HuH-7.5 (cell line): Measurements from ENCODE around the gene OPN1MW3.
"Not testable (repeated sequence)": the region's sequence is repeated elsewhere in the genome, so short reads cannot be mapped to it uniquely, and the experiment has no call there.

ENCODE experiments used
- DNase-seq: peaks from one replicate; pipeline ENCODE4 v3.0.0; 2011; ENCODE audit warnings: low spot score

The OPN1MW3 gene

GRCh38 chrX:154257282-154257681, at the start of gene OPN1MW3:
OPN1MW3 (plus strand) TSS chrX:154257582; CDS start chrX:154257620, 38 bp downstream.
- not testable (repeated sequence) for DNase-seq

GRCh38 chrX:154209670-154210418, 47.5 kb upstream of the OPN1MW3 start:
- not testable (repeated sequence) for DNase-seq

- not testable (repeated sequence) for DNase-seq
Observed at GRCh38 chrX:154211057-154211456, 46.3 kb upstream of the OPN1MW3 start.

GRCh38 chrX:154211499-154211898, 45.9 kb upstream of the OPN1MW3 start:
- not testable (repeated sequence) for DNase-seq

GRCh38 chrX:154219456-154219855, 37.9 kb upstream of the OPN1MW3 start, which contains the start of gene OPN1MW2:
OPN1MW2 (plus strand) TSS chrX:154219756; CDS start chrX:154219816, 60 bp downstream.
- DNase-seq, result not testable (repeated sequence)

- not testable (repeated sequence) for DNase-seq
Observed at GRCh38 chrX:154225292-154225691, 32.1 kb upstream of the OPN1MW3 start.

GRCh38 chrX:154226706-154227105, 30.7 kb upstream of the OPN1MW3 start:
- DNase-seq, result not testable (repeated sequence)

GRCh38 chrX:154231443-154231842, 25.9 kb upstream of the OPN1MW3 start:
- DNase-seq, result not testable (repeated sequence)

- not testable (repeated sequence) for DNase-seq
Observed at GRCh38 chrX:154233620-154234019, 23.8 kb upstream of the OPN1MW3 start.

- DNase-seq, result not testable (repeated sequence)
Observed at GRCh38 chrX:154238939-154239559, 18.3 kb upstream of the OPN1MW3 start.

GRCh38 chrX:154239982-154240503, 17.3 kb upstream of the OPN1MW3 start:
- not testable (repeated sequence) for DNase-seq

- not testable (repeated sequence) for DNase-seq
Observed at GRCh38 chrX:154247377-154248045, 9.9 kb upstream of the OPN1MW3 start.

GRCh38 chrX:154248076-154248475, 9.3 kb upstream of the OPN1MW3 start:
- DNase-seq, result not testable (repeated sequence)

GRCh38 chrX:154258711-154259110, 1.3 kb downstream of the OPN1MW3 start:
- DNase-seq, result not testable (repeated sequence)

GRCh38 chrX:154263072-154263471, 5.7 kb downstream of the OPN1MW3 start:
- not testable (repeated sequence) for DNase-seq

GRCh38 chrX:154269245-154269644, 11.9 kb downstream of the OPN1MW3 start:
- not testable (repeated sequence) for DNase-seq

- not testable (repeated sequence) for DNase-seq
Observed at GRCh38 chrX:154284489-154285338, 27.3 kb downstream of the OPN1MW3 start.

- DNase-seq, result not testable (repeated sequence)
Observed at GRCh38 chrX:154286406-154286805, 29.0 kb downstream of the OPN1MW3 start.

GRCh38 chrX:154294791-154295574, 37.6 kb downstream of the OPN1MW3 start, which contains the start of gene TEX28:
TEX28 (minus strand) TSS chrX:154295124; CDS start chrX:154292117, 3,007 bp downstream.
- DNase-seq, result no peak

- DNase-seq, result no peak
Observed at GRCh38 chrX:154295664-154296310, 38.4 kb downstream of the OPN1MW3 start, which contains the start of gene TKTL1. TKTL1 (plus strand) TSS chrX:154295795; CDS start chrX:154295860, 65 bp downstream.
